Measurements from ENCODE around the gene FRG2. TPM values are rescaled to one million over a fixed set of nuclear protein-coding genes. Genes with fewer than 3 reads are reported as not detected.
"Not testable (repeated sequence)": the region's sequence is repeated elsewhere in the genome, so short reads cannot be mapped to it uniquely, and the experiment has no call there.

Gene FRG2
- total and polyA plus RNA-seq, 2 of the 13 experiments (the other 11 are each of a cell fraction or from before 2014, with no cell fraction given): not detected

- Histone ChIP-seq H3K4me2 (ENCODE audit: low read depth, low read length) (no peak overlapping the region), H3K79me2 (ENCODE audit: insufficient read depth, low read length) (no peaks in the 10 kb centered on the region), H3K36me3 (replicated peaks in 1 of 2; ENCODE audit: control insufficient read depth in 1 of 2, insufficient read depth in 2 of 2, low read length in 2 of 2) (no peaks in the 10 kb centered on the region), H3K27ac (ENCODE audit: extremely low read length, insufficient read depth, low read length) (no peak overlapping the region), H3K4me1 (ENCODE audit: insufficient read depth, low read length) (no peaks in the 10 kb centered on the region), H2AFZ (ENCODE audit: low read length) (no peak overlapping the region), H3K27me3 (ENCODE audit: control insufficient read depth in 1 of 2, insufficient read depth in 2 of 2, low read length in 2 of 2) (peaks cover 4 to 16% of the 10 kb centered on the region in 2 experiments; a peak in 3 of 5 replicates), H3K4me3 (replicated peaks in 1 of 3; ENCODE audit: insufficient read depth in 1 of 3, low read depth in 2 of 3, low read length in 3 of 3) (no peak overlapping the region), H3K9ac (ENCODE audit: insufficient read depth, low read depth, low read length) (no peak overlapping the region), H4K20me1 (ENCODE audit: insufficient read depth, low read length) (no peaks in the 10 kb centered on the region), H3K9me3 (ENCODE audit: low read length) (no peaks in the 10 kb centered on the region)
- no peak for FAIRE-seq
- BruUV-seq (replicated peaks): no TSS peak
- intact Hi-C loops (cut with micrococcal nuclease; ENCODE audit: unreplicated experiment) (no loop called here), in situ Hi-C loops (cut with HindIII; ENCODE audit: extremely low pct_ligation_motif_present, low pct_unique_long_range_greater_than_20kb) (no loop called here)
- TF ChIP-seq GABPA (IDR thresholded peaks at IDR 0.05; ENCODE audit: low read depth, low read length): peak; percentile 40
- TF ChIP-seq GABPA (CRISPR knock-in tag; IDR thresholded peaks at IDR 0.05; ENCODE audit: low read depth): no peak
- no peak for TF ChIP-seq TRIM22 (IDR thresholded peaks at IDR 0.05)
- TF ChIP-seq GABPB1 (CRISPR knock-in tag; IDR thresholded peaks at IDR 0.05): peak; percentile 43; the same call in 1 of the 2 replicates
- DNase-seq (ENCODE audit: low spot score): no peak
- peak; percentile 48 for ATAC-seq
- 41% methylated on average over 30 of the region's 76 CpGs for WGBS (ENCODE audit: low lambda C conversion rate)
- CTCF ChIA-PET (ENCODE audit: low intra/inter-chr PET ratio, low total read pairs): no interaction called here
- POLR2A ChIA-PET: no interaction called here
Observed at GRCh38 chr4:190014771-190015537, 12.1 kb downstream of the FRG2 start.

- POLR2A ChIA-PET; H3K79me2 ChIP-seq (ENCODE audit: insufficient read depth, low read length); H2AFZ ChIP-seq (ENCODE audit: low read length); H3K27ac ChIP-seq (ENCODE audit: extremely low read length, insufficient read depth, low read length); H3K4me3 ChIP-seq (replicated peaks in 1 of 3; ENCODE audit: insufficient read depth in 1 of 3, low read depth in 2 of 3, low read length in 3 of 3); BruUV-seq (replicated peaks); H3K4me2 ChIP-seq (ENCODE audit: low read depth, low read length); CTCF ChIA-PET (ENCODE audit: low intra/inter-chr PET ratio, low total read pairs); ATAC-seq; FAIRE-seq; H3K36me3 ChIP-seq (replicated peaks in 1 of 2; ENCODE audit: control insufficient read depth in 1 of 2, insufficient read depth in 2 of 2, low read length in 2 of 2); DNase-seq (ENCODE audit: low spot score); H3K9me3 ChIP-seq (ENCODE audit: low read length); in situ Hi-C loops (cut with HindIII; ENCODE audit: extremely low pct_ligation_motif_present, low pct_unique_long_range_greater_than_20kb); intact Hi-C loops (cut with micrococcal nuclease; ENCODE audit: unreplicated experiment); H4K20me1 ChIP-seq (ENCODE audit: insufficient read depth, low read length); H3K4me1 ChIP-seq (ENCODE audit: insufficient read depth, low read length); H3K27me3 ChIP-seq (ENCODE audit: control insufficient read depth in 1 of 2, insufficient read depth in 2 of 2, low read length in 2 of 2); H3K9ac ChIP-seq (ENCODE audit: insufficient read depth, low read depth, low read length): not testable (repeated sequence)
- 29% methylated on average over 3 of the region's 3 CpGs for WGBS (ENCODE audit: low lambda C conversion rate)
Observed at GRCh38 chr4:189989941-189990340, 37.1 kb downstream of the FRG2 start.

Measured in HepG2 (cell line).